Bronchial epithelial cell (primary cell): Measurements from ENCODE around the gene NCOA6. TPM values are rescaled to one million over a fixed set of nuclear protein-coding genes. Genes with fewer than 3 reads are reported as not detected.

Source experiments
- DNase-seq: peaks from one replicate; pipeline ENCODE4 v3.0.0-alpha.2; 2010; ENCODE audit warnings: low read depth
- FAIRE-seq: peaks from 2 replicates; lab custom pipeline; 2011; peaks lifted over from hg19 to GRCh38; lab: Jason Lieb, UNC
- H3K27me3 ChIP-seq: 2 replicates; pipeline ENCODE4 v1.5.1; 2011; ENCODE audit warnings: low read length; ENCODE audit not compliant: control insufficient read depth, insufficient read depth
- H3K36me3 ChIP-seq: 2 replicates; pipeline ENCODE4 v1.5.1; 2011; ENCODE audit warnings: low read length; ENCODE audit not compliant: control insufficient read depth, insufficient read depth
- H3K4me3 ChIP-seq: 2 replicates; pipeline ENCODE4 v1.5.1; 2011; ENCODE audit warnings: mild to moderate bottlenecking, low read depth, low read length, control low read depth
- total RNA-seq: library from RNA; depleted of rRNA; stranded (reverse); fragments of >200 nt; gene quantifications from 2 replicates; pipeline ENCODE4 v1.2.1, GENCODE V29; 2014
- TF ChIP-seq, protein P1 (sequence below): IDR thresholded peaks from 2 replicates; pipeline ENCODE4 v1.5.1; 2011; ENCODE audit warnings: mild to moderate bottlenecking, moderate library complexity, low read length, control low read depth, inconsistent platforms; ENCODE audit not compliant: insufficient read depth, severe bottlenecking

NCOA6 gene
- total RNA-seq, 1 donor from 2014 or later: 5.5 TPM

DNA sequence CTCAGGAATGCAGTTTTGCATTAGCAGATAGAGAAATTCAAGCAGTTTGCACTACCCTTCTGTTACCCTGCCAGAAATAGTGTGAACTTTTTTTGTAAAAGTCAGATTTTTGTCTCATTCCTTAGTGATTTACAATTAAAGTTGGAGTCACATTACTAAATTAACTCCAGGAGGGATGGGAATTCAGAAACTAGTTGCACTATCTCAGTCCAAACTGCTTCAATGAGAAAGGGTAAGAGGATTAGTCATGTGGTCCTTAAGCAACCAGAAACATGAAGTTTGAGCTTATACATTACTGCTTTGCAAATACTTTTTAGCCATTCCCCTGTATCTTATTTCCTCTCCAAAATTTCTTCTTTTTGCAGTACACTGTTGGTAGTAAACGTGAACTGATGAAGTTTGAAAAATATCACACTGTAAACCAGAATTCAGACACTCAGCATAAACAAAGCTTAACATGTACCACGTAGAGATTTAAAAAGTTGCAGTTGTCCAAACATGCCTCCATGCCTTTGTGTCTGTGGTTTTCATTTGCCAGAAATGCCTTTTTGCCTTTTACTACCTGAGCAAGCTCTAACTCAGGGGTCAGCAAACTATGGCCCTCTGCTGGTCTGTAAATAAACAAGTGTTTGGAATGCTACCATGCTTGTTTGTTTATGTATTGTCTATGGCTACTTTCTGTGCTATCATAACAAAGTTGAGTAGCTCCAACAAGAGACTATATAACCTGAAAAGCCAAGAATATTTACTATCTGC lies 71.6 kb downstream of the NCOA6 start:
- FAIRE-seq: no peak
- no peaks in the 10 kb centered on the region for H3K27me3 ChIP-seq
- H3K4me3 ChIP-seq: no peak overlapping the region
- peak; percentile 49 for DNase-seq
- H3K36me3 ChIP-seq: peaks cover 22% of the 10 kb centered on the region
- TF ChIP-seq, protein P1, sequence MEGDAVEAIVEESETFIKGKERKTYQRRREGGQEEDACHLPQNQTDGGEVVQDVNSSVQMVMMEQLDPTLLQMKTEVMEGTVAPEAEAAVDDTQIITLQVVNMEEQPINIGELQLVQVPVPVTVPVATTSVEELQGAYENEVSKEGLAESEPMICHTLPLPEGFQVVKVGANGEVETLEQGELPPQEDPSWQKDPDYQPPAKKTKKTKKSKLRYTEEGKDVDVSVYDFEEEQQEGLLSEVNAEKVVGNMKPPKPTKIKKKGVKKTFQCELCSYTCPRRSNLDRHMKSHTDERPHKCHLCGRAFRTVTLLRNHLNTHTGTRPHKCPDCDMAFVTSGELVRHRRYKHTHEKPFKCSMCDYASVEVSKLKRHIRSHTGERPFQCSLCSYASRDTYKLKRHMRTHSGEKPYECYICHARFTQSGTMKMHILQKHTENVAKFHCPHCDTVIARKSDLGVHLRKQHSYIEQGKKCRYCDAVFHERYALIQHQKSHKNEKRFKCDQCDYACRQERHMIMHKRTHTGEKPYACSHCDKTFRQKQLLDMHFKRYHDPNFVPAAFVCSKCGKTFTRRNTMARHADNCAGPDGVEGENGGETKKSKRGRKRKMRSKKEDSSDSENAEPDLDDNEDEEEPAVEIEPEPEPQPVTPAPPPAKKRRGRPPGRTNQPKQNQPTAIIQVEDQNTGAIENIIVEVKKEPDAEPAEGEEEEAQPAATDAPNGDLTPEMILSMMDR: no peak

DNA sequence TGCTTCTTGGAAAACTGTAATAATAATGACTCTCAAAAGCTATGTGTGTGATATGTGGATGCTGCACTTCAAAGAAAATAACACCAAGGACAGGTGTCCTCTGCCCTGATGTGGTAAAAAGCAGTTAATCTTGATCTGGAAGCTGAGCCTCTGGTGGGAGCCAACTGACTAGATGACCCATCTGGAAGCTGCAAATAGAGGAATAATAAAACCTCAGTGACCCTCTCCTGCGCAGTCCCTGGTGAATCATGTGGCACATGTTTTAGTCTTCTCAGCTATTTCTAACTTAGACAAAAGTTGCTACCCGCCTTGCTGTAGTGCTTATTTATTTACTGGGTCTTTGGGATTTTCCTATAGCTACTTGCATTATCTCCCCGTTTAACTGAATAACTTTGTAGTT lies 74.0 kb downstream of the NCOA6 start:
- TF ChIP-seq, protein P1: no peak
- H3K27me3 ChIP-seq: no peaks in the 10 kb centered on the region
- no peak for DNase-seq
- H3K4me3 ChIP-seq: no peak overlapping the region
- no peak for FAIRE-seq
- peaks cover 13% of the 10 kb centered on the region for H3K36me3 ChIP-seq

DNA sequence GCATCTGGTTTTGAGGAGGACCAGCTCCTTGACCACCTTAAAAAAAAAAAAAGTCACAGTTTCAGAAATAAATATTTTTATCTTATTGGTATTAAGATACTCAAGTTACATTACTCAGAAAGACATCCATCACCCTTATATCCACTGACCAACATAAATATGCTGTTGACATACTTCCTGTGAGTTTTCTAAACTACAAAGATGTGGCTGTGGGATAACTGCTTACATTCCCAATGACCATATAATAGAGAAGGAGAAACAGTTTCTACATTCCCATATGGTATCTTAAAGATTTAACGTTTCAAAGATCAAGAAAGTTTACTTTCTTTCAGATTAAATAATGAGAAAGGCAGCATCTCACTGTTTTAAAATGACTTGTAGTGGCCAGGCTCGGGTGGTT lies 75.0 kb downstream of the NCOA6 start:
- DNase-seq: no peak
- peaks cover 13% of the 10 kb centered on the region for H3K36me3 ChIP-seq
- H3K4me3 ChIP-seq: no peak overlapping the region

DNA sequence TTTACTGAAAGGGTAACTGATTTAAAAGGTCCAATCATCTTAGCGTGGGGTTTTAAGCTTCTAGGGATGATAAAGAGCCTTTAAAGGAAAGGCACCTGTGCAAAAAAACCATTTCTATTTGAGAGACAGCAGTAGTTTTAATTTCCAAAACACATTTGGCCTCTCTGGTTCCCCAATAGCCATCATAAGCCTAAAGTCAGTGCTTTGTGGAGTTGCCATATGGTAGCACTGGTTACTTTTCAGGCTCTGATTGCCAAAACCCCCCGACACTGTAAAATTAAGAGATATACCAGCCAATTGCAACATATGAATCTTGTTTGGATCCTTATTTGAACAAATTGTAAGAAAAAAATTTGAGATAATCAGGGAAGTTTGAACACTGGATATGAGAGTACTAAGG lies 76.7 kb downstream of the NCOA6 start:
- H3K27me3 ChIP-seq: no peaks in the 10 kb centered on the region
- H3K4me3 ChIP-seq: no peak overlapping the region
- no peak for DNase-seq
- TF ChIP-seq, protein P1: no peak
- H3K36me3 ChIP-seq: peaks cover 11% of the 10 kb centered on the region
- no peak for FAIRE-seq

More for the DNA sequence above, 75.0 kb downstream of the NCOA6 start:
- TF ChIP-seq, protein P1: no peak
- FAIRE-seq: no peak
- H3K27me3 ChIP-seq: no peaks in the 10 kb centered on the region

DNA sequence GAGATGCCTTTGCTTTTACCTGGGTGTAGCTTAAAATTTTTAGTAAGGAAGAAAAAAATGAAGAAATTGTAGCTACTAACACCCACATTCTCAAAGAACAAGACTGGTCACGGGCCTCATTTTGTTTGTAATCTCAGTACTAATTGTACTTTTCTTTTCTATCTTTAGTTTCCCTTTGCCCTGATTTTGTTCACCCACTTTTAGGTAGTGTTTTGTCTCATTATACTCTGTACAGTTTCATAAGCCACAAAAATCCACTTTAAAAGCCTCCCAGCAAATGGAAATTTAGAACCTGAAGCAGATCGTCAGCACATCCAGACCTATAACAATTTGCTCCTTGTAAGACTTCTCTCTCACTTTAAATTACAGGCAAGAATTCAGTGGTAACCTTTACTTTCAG lies 78.0 kb downstream of the NCOA6 start:
- no peak for FAIRE-seq
- TF ChIP-seq, protein P1: no peak
- no peaks in the 10 kb centered on the region for H3K27me3 ChIP-seq
- no peak overlapping the region for H3K4me3 ChIP-seq
- DNase-seq: no peak
- peaks cover 17% of the 10 kb centered on the region for H3K36me3 ChIP-seq
